Esophagus muscularis mucosa (tissue), 4 donors: ENCODE results near the gene NDUFB3. TPM values are rescaled to one million over a fixed set of nuclear protein-coding genes. Genes with fewer than 3 reads are reported as not detected.

Experiments
- DNase-seq: peaks from one replicate; pipeline ENCODE4 v3.0.0-alpha.2; 2017; ENCODE audit errors: extremely low spot score
- H3K27ac ChIP-seq, 4 donors: fragments of 200-600 bp; sonication (generic); replicated peaks in 1 of 4; 1 replicate in 3 of 4; 2 replicates in 1 of 4; pipeline ENCODE4 v1.5.1; 2016 to 2019; ENCODE audit warnings: mild to moderate bottlenecking in 1 of 4
- H3K27me3 ChIP-seq, 4 donors: fragments of 200-600 bp; sonication (generic); one replicate each; pipeline versions ENCODE4 v1.5.1 to v1.6.0; 2016 to 2019
- H3K36me3 ChIP-seq, 4 donors: fragments of 200-600 bp; sonication (generic); one replicate each; pipeline ENCODE4 v1.5.1; 2016 to 2019
- H3K4me1 ChIP-seq, 4 donors: fragments of 200-600 bp; sonication (generic); one replicate each; pipeline ENCODE4 v1.5.1; 2016 to 2019
- H3K4me3 ChIP-seq, 4 donors: fragments of 200-600 bp; sonication (generic); 1 replicate in 2 of 4; 2 replicates in 2 of 4; pipeline ENCODE4 v1.5.1; 2016 to 2019; ENCODE audit warnings: mild to moderate bottlenecking in 4 of 4, moderate library complexity in 1 of 4
- H3K9me3 ChIP-seq, 4 donors: fragments of 200-600 bp; sonication (generic); 1 replicate in 3 of 4; 2 replicates in 1 of 4; pipeline ENCODE4 v1.5.1; 2016 to 2019
- CTCF ChIP-seq, 3 experiments: fragments of 200-600 bp in 2 of 3; fragments of 450-650 bp in 1 of 3; sonication (generic) in 2 of 3; IDR thresholded peaks; one replicate each; pipeline ENCODE4 v1.5.1; 2017 to 2019; ENCODE audit warnings: antibody characterized with exemption in 3 of 3, mild to moderate bottlenecking in 2 of 3, moderate library complexity in 1 of 3
- EP300 ChIP-seq: sonication (generic); formaldehyde crosslinking; IDR thresholded peaks from one replicate; pipeline ENCODE4 v1.6.1; 2017; ENCODE audit warnings: antibody characterized with exemption
- POLR2A ChIP-seq: fragments of 450-650 bp; IDR thresholded peaks from one replicate; pipeline ENCODE4 v1.6.1; 2017; ENCODE audit warnings: antibody characterized with exemption, moderate library complexity, mild to moderate bottlenecking, low read depth
- POLR2AphosphoS5 ChIP-seq, 2 donors: sonication (generic); formaldehyde crosslinking; IDR thresholded peaks; one replicate each; pipeline ENCODE4 v1.6.1; 2017; ENCODE audit warnings: antibody characterized with exemption in 2 of 2
- WGBS: methylation state at CpG from one replicate; pipeline ENCODE4 v1.1.5; 2018; 5-methylcytosine and 5-hydroxymethylcytosine counted together
- intact Hi-C: fragments of 100-400 bp; cut with DNase I; formaldehyde crosslinking; loops from one replicate; pipeline ENCODE4 v1.15.1; 2023
- total RNA-seq, 4 donors: library from RNA; depleted of rRNA; stranded (reverse); fragments of >200 nt; gene quantifications; one replicate each; pipeline versions ENCODE4 v1.1.0 to v1.2.1, GENCODE V29; 2016

The NDUFB3 gene
- total RNA-seq, 4 donors from 2014 or later: 36.0 to 100 (median 47.6) TPM

GRCh38 chr2:201107624-201108023 lies 35.8 kb downstream of the NDUFB3 start:
- no peak for DNase-seq
- Histone ChIP-seq H3K36me3 (peaks cover 0 to 3% (median 0%) of the 10 kb centered on the region in 4 donors), H3K27ac (no peak overlapping the region), H3K27me3 (no peaks in the 10 kb centered on the region), H3K4me1 (peaks cover 0 to 3% (median 0%) of the 10 kb centered on the region in 4 donors), H3K4me3 (no peak overlapping the region), H3K9me3 (no peaks in the 10 kb centered on the region)
- intact Hi-C loops: no loop called here
- TF ChIP-seq POLR2AphosphoS5 (IDR thresholded peaks at IDR 0.05) (no peak), CTCF (IDR thresholded peaks at IDR 0.05) (no peak), EP300 (no peak), POLR2A (no peak)
- 96% methylated on average over 2 of the region's 2 CpGs for WGBS

- Histone ChIP-seq H3K4me1 (peaks cover 0 to 3% (median 0%) of the 10 kb centered on the region in 4 donors), H3K27me3 (no peaks in the 10 kb centered on the region), H3K27ac (no peak overlapping the region), H3K4me3 (no peak overlapping the region), H3K9me3 (no peaks in the 10 kb centered on the region), H3K36me3 (peaks cover 0 to 3% (median 0%) of the 10 kb centered on the region in 4 donors)
- TF ChIP-seq EP300 (no peak), POLR2A (no peak), POLR2AphosphoS5 (IDR thresholded peaks at IDR 0.05) (no peak), CTCF (IDR thresholded peaks at IDR 0.05) (no peak)
- no peak for DNase-seq
- intact Hi-C loops: no loop called here
- 89% methylated on average over 2 of the region's 2 CpGs for WGBS
Observed at GRCh38 chr2:201108341-201108740, 36.5 kb downstream of the NDUFB3 start.

- Histone ChIP-seq H3K27ac (no peak overlapping the region), H3K9me3 (no peaks in the 10 kb centered on the region), H3K4me3 (no peak overlapping the region), H3K4me1 (peaks cover 0 to 3% (median 2%) of the 10 kb centered on the region in 4 donors), H3K27me3 (no peaks in the 10 kb centered on the region), H3K36me3 (peaks cover 0 to 3% (median 0%) of the 10 kb centered on the region in 4 donors)
- intact Hi-C loops: no loop called here
- TF ChIP-seq POLR2A: no peak
- TF ChIP-seq POLR2AphosphoS5 (IDR thresholded peaks at IDR 0.05): no peak
- TF ChIP-seq CTCF (IDR thresholded peaks at IDR 0.05): no peak
- TF ChIP-seq EP300: no peak
- no peak for DNase-seq
- WGBS: 94% methylated on average over 4 of the region's 4 CpGs
Observed at GRCh38 chr2:201109186-201109585, 37.4 kb downstream of the NDUFB3 start.

GRCh38 chr2:201110615-201111014 lies 38.8 kb downstream of the NDUFB3 start:
- H3K4me1 ChIP-seq: peaks cover 8 to 16% (median 11%) of the 10 kb centered on the region in 4 donors
- TF ChIP-seq CTCF (IDR thresholded peaks at IDR 0.05) (no peak), POLR2AphosphoS5 (IDR thresholded peaks at IDR 0.05) (no peak)
- intact Hi-C loops: no loop called here
- no peaks in the 10 kb centered on the region for H3K27me3 ChIP-seq
- no peaks in the 10 kb centered on the region for H3K9me3 ChIP-seq
- peaks cover 0 to under 1% (median 0%) of the 10 kb centered on the region in 4 donors for H3K36me3 ChIP-seq
- H3K4me3 ChIP-seq: no peak overlapping the region
- H3K27ac ChIP-seq: no peak overlapping the region
- DNase-seq: no peak

GRCh38 chr2:201111096-201111495 lies 39.3 kb downstream of the NDUFB3 start:
- intact Hi-C loops: no loop called here
- H3K4me3 ChIP-seq: no peak overlapping the region
- no peaks in the 10 kb centered on the region for H3K27me3 ChIP-seq
- no peak for DNase-seq
- peaks cover 8 to 18% (median 13%) of the 10 kb centered on the region in 4 donors for H3K4me1 ChIP-seq
- WGBS: 95% methylated on average over 3 of the region's 3 CpGs
- TF ChIP-seq CTCF (IDR thresholded peaks at IDR 0.05) (no peak), POLR2A (no peak), POLR2AphosphoS5 (IDR thresholded peaks at IDR 0.05) (no peak), EP300 (no peak)
- H3K9me3 ChIP-seq: no peaks in the 10 kb centered on the region
- H3K27ac ChIP-seq: no peak overlapping the region
- H3K36me3 ChIP-seq: no peaks in the 10 kb centered on the region
